Islet of Langerhans (tissue), 1 donor: ENCODE results near the gene PDIA5.
A peak's percentile ranks its signal among the peaks of the same experiment; 100 is the strongest.

ENCODE experiments used
- FAIRE-seq: peaks from one replicate; lab custom pipeline; 2011; peaks lifted over from hg19 to GRCh38; lab: Jason Lieb, UNC

The PDIA5 gene

GRCh38 chr3:123066896-123067688 lies at the start of gene PDIA5:
TSS of gene PDIA5 (plus strand) at chr3:123067025. CDS start at chr3:123067165, 140 bp downstream.
- FAIRE-seq: no peak

GRCh38 chr3:123018683-123019082 lies 48.1 kb upstream of the PDIA5 start:
- no peak for FAIRE-seq

- FAIRE-seq: no peak
Observed at GRCh38 chr3:123019161-123019560, 47.7 kb upstream of the PDIA5 start.

- FAIRE-seq: no peak
Observed at GRCh38 chr3:123019591-123019990, 47.2 kb upstream of the PDIA5 start.

GRCh38 chr3:123020709-123021108 lies 46.1 kb upstream of the PDIA5 start:
- FAIRE-seq: no peak

- no peak for FAIRE-seq
Observed at GRCh38 chr3:123021388-123021787, 45.4 kb upstream of the PDIA5 start.

- FAIRE-seq: no peak
Observed at GRCh38 chr3:123021996-123022510, 44.8 kb upstream of the PDIA5 start.

GRCh38 chr3:123024056-123024455 lies 42.8 kb upstream of the PDIA5 start:
- FAIRE-seq: no peak

- no peak for FAIRE-seq
Observed at GRCh38 chr3:123025642-123026521, 40.9 kb upstream of the PDIA5 start.

- FAIRE-seq: no peak
Observed at GRCh38 chr3:123026565-123027291, 40.1 kb upstream of the PDIA5 start.

GRCh38 chr3:123027292-123028232 lies 39.3 kb upstream of the PDIA5 start, which contains the start of gene SEMA5B:
TSS of gene SEMA5B (minus strand) at chr3:123027763. CDS start at chr3:122961263, 66,500 bp downstream.
- FAIRE-seq: no peak

- peak; percentile 94 for FAIRE-seq
Observed at GRCh38 chr3:123028233-123028828, 38.5 kb upstream of the PDIA5 start.

GRCh38 chr3:123031051-123031450 lies 35.8 kb upstream of the PDIA5 start:
- no peak for FAIRE-seq

GRCh38 chr3:123032057-123032456 lies 34.8 kb upstream of the PDIA5 start:
- FAIRE-seq: no peak

- FAIRE-seq: no peak
Observed at GRCh38 chr3:123034120-123034519, 32.7 kb upstream of the PDIA5 start.

GRCh38 chr3:123034996-123035395 lies 31.8 kb upstream of the PDIA5 start:
- no peak for FAIRE-seq

GRCh38 chr3:123036352-123037014 lies 30.3 kb upstream of the PDIA5 start:
- FAIRE-seq: no peak

- no peak for FAIRE-seq
Observed at GRCh38 chr3:123037015-123037375, 29.8 kb upstream of the PDIA5 start.

GRCh38 chr3:123038751-123039150 lies 28.1 kb upstream of the PDIA5 start:
- no peak for FAIRE-seq

- no peak for FAIRE-seq
Observed at GRCh38 chr3:123039178-123039577, 27.6 kb upstream of the PDIA5 start.
